ENCODE results near the gene SPTLC3.

The SPTLC3 gene

DNA sequence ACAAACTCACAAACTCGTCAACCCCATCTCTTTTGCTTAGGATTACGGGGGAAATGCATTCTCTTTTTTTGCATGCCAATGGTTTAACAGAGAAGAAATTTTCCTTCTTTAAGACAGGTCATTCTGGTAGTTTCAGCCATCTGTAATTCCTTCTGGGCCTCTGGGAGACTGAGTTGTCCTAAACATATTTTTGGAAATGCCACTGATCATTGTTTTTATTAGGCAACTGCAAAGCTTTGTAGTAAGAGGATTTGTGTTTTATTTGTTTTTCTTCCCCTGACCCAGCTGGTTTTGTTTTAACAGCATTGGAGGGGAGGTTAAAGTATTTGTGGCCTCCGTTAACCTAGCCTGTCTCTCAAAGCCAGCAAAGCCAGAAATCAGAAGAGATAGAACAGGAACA lies 139.2 kb downstream of the SPTLC3 start:
- ATAC-seq: no peak
- TF ChIP-seq ZNF8 (CRISPR knock-in tag; IDR thresholded peaks at IDR 0.05) (no peak), POU6F1 (CRISPR knock-in tag; IDR thresholded peaks at IDR 0.05; ENCODE audit: borderline replicate concordance, low read depth) (no peak), PATZ1 (CRISPR knock-in tag; IDR thresholded peaks at IDR 0.05; ENCODE audit: borderline replicate concordance) (no peak), ZFP3 (CRISPR knock-in tag; IDR thresholded peaks at IDR 0.05) (no peak), SNAI2 (CRISPR knock-in tag; IDR thresholded peaks at IDR 0.05) (no peak), ZNF565 (CRISPR knock-in tag; conservative IDR thresholded peaks at IDR 0.05; ENCODE audit: low read depth) (no peak), ZNF70 (CRISPR knock-in tag; IDR thresholded peaks at IDR 0.05) (no peak), ZFP30 (CRISPR knock-in tag; IDR thresholded peaks at IDR 0.05) (no peak), ESRRG (CRISPR knock-in tag; IDR thresholded peaks at IDR 0.05) (no peak), BACH2 (CRISPR knock-in tag; IDR thresholded peaks at IDR 0.05; ENCODE audit: borderline replicate concordance) (no peak), TCF4 (CRISPR knock-in tag; IDR thresholded peaks at IDR 0.05; ENCODE audit: borderline replicate concordance) (no peak)
- TF ChIP-seq, protein P1, sequence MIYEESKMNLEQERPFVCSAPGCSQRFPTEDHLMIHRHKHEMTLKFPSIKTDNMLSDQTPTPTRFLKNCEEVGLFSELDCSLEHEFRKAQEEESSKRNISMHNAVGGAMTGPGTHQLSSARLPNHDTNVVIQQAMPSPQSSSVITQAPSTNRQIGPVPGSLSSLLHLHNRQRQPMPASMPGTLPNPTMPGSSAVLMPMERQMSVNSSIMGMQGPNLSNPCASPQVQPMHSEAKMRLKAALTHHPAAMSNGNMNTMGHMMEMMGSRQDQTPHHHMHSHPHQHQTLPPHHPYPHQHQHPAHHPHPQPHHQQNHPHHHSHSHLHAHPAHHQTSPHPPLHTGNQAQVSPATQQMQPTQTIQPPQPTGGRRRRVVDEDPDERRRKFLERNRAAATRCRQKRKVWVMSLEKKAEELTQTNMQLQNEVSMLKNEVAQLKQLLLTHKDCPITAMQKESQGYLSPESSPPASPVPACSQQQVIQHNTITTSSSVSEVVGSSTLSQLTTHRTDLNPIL (CRISPR knock-in tag; IDR thresholded peaks at IDR 0.05; ENCODE audit: low read depth): no peak

DNA sequence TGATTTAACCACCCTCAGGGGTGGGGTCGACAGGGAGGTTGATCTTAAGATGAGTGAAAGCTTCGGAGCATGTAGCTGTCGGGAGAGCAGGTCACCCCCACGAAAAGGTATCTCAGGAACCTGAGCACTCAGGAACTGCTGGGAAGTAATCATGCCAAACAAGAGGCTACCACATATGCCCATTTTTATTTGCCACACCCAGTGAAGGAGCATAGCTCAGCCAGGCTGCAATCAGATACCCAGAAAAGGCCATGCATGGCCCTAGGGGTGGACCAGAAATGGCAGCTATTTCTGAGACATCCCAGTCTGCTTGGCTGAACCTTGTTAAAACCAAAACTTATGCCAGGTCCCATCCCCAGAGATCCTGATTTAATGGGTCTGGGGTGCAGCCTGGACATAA lies 139.6 kb downstream of the SPTLC3 start:
- ATAC-seq: no peak
- TF ChIP-seq ZFP3 (CRISPR knock-in tag; IDR thresholded peaks at IDR 0.05) (no peak), ZNF8 (CRISPR knock-in tag; IDR thresholded peaks at IDR 0.05) (no peak), PPARA (CRISPR knock-in tag; IDR thresholded peaks at IDR 0.05; ENCODE audit: borderline replicate concordance) (no peak), TSHZ2 (CRISPR knock-in tag; IDR thresholded peaks at IDR 0.05) (no peak)

GRCh38 chr20:13148961-13149360 lies 140.2 kb downstream of the SPTLC3 start:
- no peak for TF ChIP-seq PPARA (CRISPR knock-in tag; IDR thresholded peaks at IDR 0.05; ENCODE audit: borderline replicate concordance)
- no peak for TF ChIP-seq ZFP30 (CRISPR knock-in tag; IDR thresholded peaks at IDR 0.05)
- TF ChIP-seq ZNF8 (CRISPR knock-in tag; IDR thresholded peaks at IDR 0.05): no peak
- no peak for TF ChIP-seq ISL1 (CRISPR knock-in tag; IDR thresholded peaks at IDR 0.05)
- TF ChIP-seq CSDC2 (CRISPR knock-in tag; IDR thresholded peaks at IDR 0.05): no peak
- TF ChIP-seq ARNTL (CRISPR knock-in tag; IDR thresholded peaks at IDR 0.05; ENCODE audit: borderline replicate concordance, low read depth): no peak
- no peak for TF ChIP-seq RARB (CRISPR knock-in tag; IDR thresholded peaks at IDR 0.05)
- TF ChIP-seq ESRRG (CRISPR knock-in tag; IDR thresholded peaks at IDR 0.05): no peak
- no peak for TF ChIP-seq ZFP3 (CRISPR knock-in tag; IDR thresholded peaks at IDR 0.05)
- TF ChIP-seq GLIS3 (CRISPR knock-in tag; IDR thresholded peaks at IDR 0.05): no peak
- no peak for TF ChIP-seq CSRNP3 (CRISPR knock-in tag; IDR thresholded peaks at IDR 0.05)
- no peak for TF ChIP-seq ZC3H10 (CRISPR knock-in tag; IDR thresholded peaks at IDR 0.05)
- no peak for TF ChIP-seq POU6F1 (CRISPR knock-in tag; IDR thresholded peaks at IDR 0.05; ENCODE audit: borderline replicate concordance, low read depth)
- no peak for TF ChIP-seq ZNF565 (CRISPR knock-in tag; conservative IDR thresholded peaks at IDR 0.05; ENCODE audit: low read depth)
- no peak for TF ChIP-seq SNAI2 (CRISPR knock-in tag; IDR thresholded peaks at IDR 0.05)
- no peak for TF ChIP-seq TOX (CRISPR knock-in tag; IDR thresholded peaks at IDR 0.05; ENCODE audit: borderline replicate concordance)
- TF ChIP-seq PATZ1 (CRISPR knock-in tag; IDR thresholded peaks at IDR 0.05; ENCODE audit: borderline replicate concordance): no peak
- no peak for ATAC-seq

All from SK-N-SH treated with all-trans-retinoic acid at 6 μM for 48 hours (cell line).